ENCODE data around the gene COPZ2.

The COPZ2 gene

GRCh38 chr17:48055531-48056245 is 18.1 kb upstream of the COPZ2 start (continued):
- no peak for TF ChIP-seq ZBTB11 (tag by site-specific recombination; conservative IDR thresholded peaks at IDR 0.05; ENCODE audit: low read depth)
- TF ChIP-seq ZNF362 (tag by site-specific recombination; IDR thresholded peaks at IDR 0.05), result no peak
- no peak for TF ChIP-seq BCL11B (tag by site-specific recombination; IDR thresholded peaks at IDR 0.05; ENCODE audit: low read depth)
- TF ChIP-seq ZNF311 (tag by site-specific recombination; IDR thresholded peaks at IDR 0.05; ENCODE audit: borderline replicate concordance), result no peak
- TF ChIP-seq SP2 (tag by site-specific recombination; IDR thresholded peaks at IDR 0.05), result no peak
- no peak for TF ChIP-seq ZNF10 (tag by site-specific recombination; IDR thresholded peaks at IDR 0.05)

GRCh38 chr17:48054238-48055185 is 16.9 kb upstream of the COPZ2 start:
- TF ChIP-seq ZNF311 (tag by site-specific recombination; IDR thresholded peaks at IDR 0.05; ENCODE audit: borderline replicate concordance), result no peak
- TF ChIP-seq ZNF398 (tag by site-specific recombination; IDR thresholded peaks at IDR 0.05), result peak; percentile 59
- TF ChIP-seq ZFP41 (tag by site-specific recombination; IDR thresholded peaks at IDR 0.05; ENCODE audit: borderline replicate concordance), result no peak
- TF ChIP-seq ZBTB44 (tag by site-specific recombination; IDR thresholded peaks at IDR 0.05), result 0 out of 2 replicates have a peak, but pooled peaks have one; percentile 6
- peak; percentile 49 for TF ChIP-seq SP2 (tag by site-specific recombination; IDR thresholded peaks at IDR 0.05)
- peak; percentile 32; the same call in 1 of the 2 replicates for TF ChIP-seq KLF1 (tag by site-specific recombination; IDR thresholded peaks at IDR 0.05)
- Histone ChIP-seq H3K9me3 (ENCODE audit: control insufficient read depth, insufficient read depth, low read depth, low read length) (no peaks in the 10 kb centered on the region), H3K36me3 (ENCODE audit: control insufficient read depth in 2 of 2, insufficient read depth in 1 of 2, low read length in 2 of 2) (peaks cover 21 to 84% of the 10 kb centered on the region in 2 experiments), H3K4me3 (ENCODE audit: low read depth, low read length) (no peak overlapping the region), H3K27ac (ENCODE audit: extremely low read depth, low read depth, low read length) (peak overlapping the region; percentile 77; the same call in 1 of the 2 replicates), H3K4me1 (ENCODE audit: control insufficient read depth, insufficient read depth, low read length) (peaks cover 49% of the 10 kb centered on the region)
- CTCF ChIA-PET, result interaction anchor here (0.6 to 4.1 kb wide), 9 partner anchors 13 to 766 kb away, joined by 3 to 29 read pairs (median 5); no protein-coding TSS in a partner anchor
- POLR2A ChIA-PET, result interaction anchor here (0.5 to 0.9 kb wide), 4 partner anchors 20 to 835 kb away, joined by 3 read pairs; no protein-coding TSS in a partner anchor
